ENCODE measurements around the gene SORT1. TPM values are rescaled to one million over a fixed set of nuclear protein-coding genes. Genes with fewer than 3 reads are reported as not detected.
A peak's percentile ranks its signal among the peaks of the same experiment; 100 is the strongest.

The SORT1 gene
- total RNA-seq, 3 donors from 2014 or later: 89.8 to 109 (median 107) TPM

DNA sequence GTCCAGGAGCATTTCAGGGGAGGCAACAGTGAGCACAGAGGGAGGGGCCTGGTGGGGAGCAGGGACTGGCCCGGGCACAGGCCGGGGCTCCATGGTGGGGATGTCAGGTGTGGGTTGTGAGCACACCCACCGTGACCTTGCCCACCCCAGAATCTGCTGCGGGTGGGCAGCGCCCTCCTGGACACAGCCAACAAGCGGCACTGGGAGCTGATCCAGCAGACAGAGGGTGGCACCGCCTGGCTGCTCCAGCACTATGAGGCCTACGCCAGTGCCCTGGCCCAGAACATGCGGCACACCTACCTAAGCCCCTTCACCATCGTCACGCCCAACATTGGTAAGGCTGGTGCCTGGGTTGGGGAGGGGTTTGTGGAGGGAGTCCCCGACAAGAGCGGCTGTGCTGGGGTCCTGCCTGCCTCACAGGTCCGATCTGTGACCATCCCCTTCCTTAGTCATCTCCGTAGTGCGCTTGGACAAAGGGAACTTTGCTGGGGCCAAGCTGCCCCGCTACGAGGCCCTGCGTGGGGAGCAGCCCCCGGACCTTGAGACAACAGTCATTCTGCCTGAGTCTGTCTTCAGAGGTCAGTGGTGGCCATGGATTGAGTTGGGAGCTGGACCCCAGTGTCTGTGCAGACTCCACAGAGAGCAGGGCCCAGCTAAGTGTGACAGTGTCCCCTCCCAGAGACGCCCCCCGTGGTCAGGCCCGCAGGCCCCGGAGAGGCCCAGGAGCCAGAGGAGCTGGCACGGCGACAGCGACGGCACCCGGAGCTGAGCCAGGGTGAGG, 129.1 kb downstream of the SORT1 start:
- no peak for TF ChIP-seq CTCF (IDR thresholded peaks at IDR 0.05)
- DNase-seq (peak in 1 of 3 donors; percentile 34), ATAC-seq (no peak)
- Histone ChIP-seq H3K36me3 (ENCODE audit: low read depth) (no peaks in the 10 kb centered on the region), H3K9me3 (no peaks in the 10 kb centered on the region), H3K4me1 (ENCODE audit: low read depth) (no peaks in the 10 kb centered on the region), H3K4me3 (no peak overlapping the region)
- intact Hi-C loops (cut with DNase I, micrococcal nuclease): no loop called here

DNA sequence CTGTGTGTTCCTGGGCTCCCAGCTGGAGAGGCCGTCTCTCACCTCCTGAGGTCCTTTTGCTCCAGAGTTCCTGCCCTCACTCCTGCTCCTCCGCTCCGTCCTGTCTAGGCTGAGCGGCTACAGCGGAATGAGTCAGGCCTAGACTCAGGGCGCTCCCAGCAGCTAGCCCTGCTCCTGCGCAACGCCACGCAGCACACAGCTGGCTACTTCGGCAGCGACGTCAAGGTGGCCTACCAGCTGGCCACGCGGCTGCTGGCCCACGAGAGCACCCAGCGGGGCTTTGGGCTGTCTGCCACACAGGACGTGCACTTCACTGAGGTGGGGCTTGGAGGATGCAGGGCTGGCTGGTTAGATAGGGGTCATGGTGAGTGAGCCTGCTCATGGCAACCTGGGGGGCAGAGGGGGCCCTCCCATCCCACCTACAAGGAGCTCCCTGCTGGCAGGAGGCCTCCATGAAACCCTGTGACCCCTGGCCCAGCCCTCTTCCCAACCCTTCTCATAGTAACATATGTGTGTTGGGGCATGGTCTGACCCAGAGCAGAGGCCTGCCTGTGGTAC, 129.9 kb downstream of the SORT1 start:
- Histone ChIP-seq H3K9me3 (no peaks in the 10 kb centered on the region), H3K4me3 (no peak overlapping the region), H3K36me3 (ENCODE audit: low read depth) (no peaks in the 10 kb centered on the region), H3K4me1 (ENCODE audit: low read depth) (no peaks in the 10 kb centered on the region)
- TF ChIP-seq CTCF (IDR thresholded peaks at IDR 0.05): no peak
- intact Hi-C loops (cut with DNase I, micrococcal nuclease): no loop called here
- no peak for DNase-seq
- no peak for ATAC-seq

GRCh38 chr1:109266965-109267364, 130.8 kb downstream of the SORT1 start:
- Histone ChIP-seq H3K9me3 (no peaks in the 10 kb centered on the region), H3K36me3 (ENCODE audit: low read depth) (no peaks in the 10 kb centered on the region), H3K4me1 (ENCODE audit: low read depth) (no peaks in the 10 kb centered on the region), H3K4me3 (no peak overlapping the region)
- DNase-seq (peak in 1 of 3 donors; percentile 46), ATAC-seq (no peak)
- intact Hi-C loops (cut with DNase I, micrococcal nuclease): no loop called here
- no peak for TF ChIP-seq CTCF (IDR thresholded peaks at IDR 0.05)

GRCh38 chr1:109265741-109266330, 131.9 kb downstream of the SORT1 start:
- ATAC-seq (no peak), DNase-seq (peak in 1 of 3 donors; percentile 31)
- no peak for TF ChIP-seq CTCF (IDR thresholded peaks at IDR 0.05)
- Histone ChIP-seq H3K9me3 (no peaks in the 10 kb centered on the region), H3K36me3 (ENCODE audit: low read depth) (no peaks in the 10 kb centered on the region), H3K4me1 (ENCODE audit: low read depth) (no peaks in the 10 kb centered on the region), H3K4me3 (no peak overlapping the region)
- intact Hi-C loops (cut with DNase I, micrococcal nuclease): no loop called here

DNA sequence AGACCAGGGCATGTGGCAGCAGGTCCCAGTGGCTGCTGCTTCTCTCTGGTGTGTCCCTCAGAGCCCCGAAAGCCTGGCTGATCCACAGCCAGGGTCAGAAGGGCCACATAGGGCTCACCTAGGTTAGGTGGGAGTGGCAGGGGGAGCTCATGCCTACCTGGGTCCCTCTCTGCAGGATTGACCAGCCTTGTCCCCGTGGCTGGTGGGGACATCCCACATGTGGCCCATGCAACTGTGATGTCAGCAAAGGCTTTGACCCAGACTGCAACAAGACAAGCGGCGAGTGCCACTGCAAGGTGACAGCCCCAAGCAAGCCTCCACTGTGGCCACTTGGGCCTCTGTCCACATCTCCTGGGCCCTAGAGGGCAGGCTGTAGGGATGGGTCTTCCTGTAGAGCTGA, 132.7 kb downstream of the SORT1 start:
- H3K4me3 ChIP-seq: no peak overlapping the region
- no peak for ATAC-seq
- H3K36me3 ChIP-seq (ENCODE audit: low read depth): no peaks in the 10 kb centered on the region
- H3K4me1 ChIP-seq (ENCODE audit: low read depth): no peaks in the 10 kb centered on the region
- TF ChIP-seq CTCF (IDR thresholded peaks at IDR 0.05): no peak
- peak in 1 of 3 donors; percentile 38 for DNase-seq
- intact Hi-C loops (cut with DNase I, micrococcal nuclease): no loop called here
- no peaks in the 10 kb centered on the region for H3K9me3 ChIP-seq
